GM04504 (cell line): ENCODE measurements around the gene PARD3B.

Experiments used
- DNase-seq: peaks from one replicate; pipeline ENCODE4 v3.0.0-alpha.2; 2012; ENCODE audit warnings: low read depth

The PARD3B gene

DNA sequence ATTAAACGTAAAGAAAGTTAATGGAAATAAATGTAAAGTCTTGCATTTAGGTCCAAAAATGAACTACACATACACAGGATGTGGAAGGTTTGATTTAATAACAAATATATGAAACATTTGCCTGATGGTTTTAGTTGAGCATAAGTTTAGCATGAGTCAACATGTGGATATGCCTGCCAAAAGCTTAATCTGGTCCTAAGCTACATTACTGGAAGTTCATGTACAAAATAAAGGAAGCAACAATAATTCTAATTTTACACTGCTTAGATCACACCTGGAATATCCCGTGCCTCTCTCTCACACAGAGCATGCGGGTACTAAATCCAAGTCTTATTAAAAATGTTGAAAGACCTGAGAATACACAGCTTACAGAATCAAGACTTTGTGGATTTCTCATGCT, 860.5 kb downstream of the PARD3B start:
- DNase-seq, result peak; percentile 59

DNA sequence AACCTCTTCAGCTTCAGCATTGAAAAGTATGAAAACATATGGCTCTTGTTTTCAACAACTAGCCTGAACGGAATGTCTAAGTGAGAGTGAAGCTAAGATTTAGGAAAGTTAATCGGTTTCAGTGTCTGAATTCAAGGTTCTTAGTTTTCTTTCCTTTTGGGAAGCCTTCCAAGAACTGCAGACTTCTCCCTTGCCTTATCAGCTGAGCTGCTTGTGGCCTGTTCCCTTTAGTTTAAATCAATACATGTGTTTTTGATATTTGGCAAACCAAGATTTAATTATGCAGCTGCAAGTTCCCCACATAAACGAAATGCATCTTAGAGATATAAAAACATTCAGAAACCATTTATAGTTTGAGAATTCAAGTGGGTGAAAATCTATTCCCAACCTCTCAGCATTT, 862.7 kb downstream of the PARD3B start:
- peak; percentile 39 for DNase-seq

DNA sequence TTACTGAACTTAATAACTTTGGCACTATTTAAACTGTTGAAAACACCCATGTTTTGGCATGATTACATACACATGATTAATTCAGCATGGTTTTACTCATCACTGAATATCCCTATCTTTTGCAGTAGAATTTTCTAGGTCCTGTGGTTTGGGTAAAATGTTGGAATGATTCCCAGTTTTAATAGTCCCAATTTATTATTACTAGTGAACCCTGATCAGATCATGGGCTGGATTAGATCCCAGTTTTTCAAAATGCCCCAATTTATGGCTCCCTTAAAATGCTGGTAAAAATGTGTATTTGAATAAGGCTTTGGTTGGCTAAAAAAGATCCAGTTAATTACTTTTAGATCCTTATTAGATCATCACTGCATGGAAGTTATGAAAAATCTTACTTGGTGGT, 863.4 kb downstream of the PARD3B start:
- DNase-seq, result no peak

DNA sequence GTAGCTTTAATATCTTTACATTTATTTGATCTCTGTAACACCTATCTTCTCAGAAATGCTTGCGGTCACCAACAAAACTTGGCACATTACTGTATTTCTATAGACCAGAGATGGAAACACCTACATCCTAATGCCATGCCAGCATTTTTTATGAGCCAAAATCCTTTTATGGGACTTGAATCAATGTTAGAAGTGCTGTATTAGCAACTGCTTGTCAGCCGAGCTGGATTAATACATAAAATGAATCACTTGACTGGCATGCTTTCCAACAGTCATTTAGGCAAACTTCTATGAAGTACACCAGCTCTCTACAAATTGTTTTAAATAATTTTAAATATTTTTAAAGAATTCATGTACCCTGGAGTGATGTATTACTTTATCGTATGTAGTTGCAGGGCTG, 864.1 kb downstream of the PARD3B start:
- no peak for DNase-seq

DNA sequence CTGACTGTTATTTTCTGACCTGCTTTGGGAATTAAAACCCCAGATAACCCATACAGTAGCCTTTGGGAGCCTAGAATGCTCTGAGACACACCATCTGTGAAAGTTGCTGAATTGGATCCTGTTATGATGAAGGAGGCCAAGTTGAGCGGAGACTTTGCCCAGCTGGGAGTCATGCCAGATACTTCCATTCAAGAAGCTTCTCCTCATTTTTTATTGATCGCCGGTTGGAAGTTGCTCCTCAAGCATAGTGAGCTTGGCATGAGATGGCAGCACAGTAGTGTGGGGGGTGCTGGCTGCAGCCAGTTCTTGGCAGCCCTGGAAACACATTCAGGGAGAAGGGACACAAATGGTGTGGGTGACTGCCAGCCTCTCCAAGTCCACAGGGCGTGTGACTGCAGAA, 866.3 kb downstream of the PARD3B start:
- no peak for DNase-seq

DNA sequence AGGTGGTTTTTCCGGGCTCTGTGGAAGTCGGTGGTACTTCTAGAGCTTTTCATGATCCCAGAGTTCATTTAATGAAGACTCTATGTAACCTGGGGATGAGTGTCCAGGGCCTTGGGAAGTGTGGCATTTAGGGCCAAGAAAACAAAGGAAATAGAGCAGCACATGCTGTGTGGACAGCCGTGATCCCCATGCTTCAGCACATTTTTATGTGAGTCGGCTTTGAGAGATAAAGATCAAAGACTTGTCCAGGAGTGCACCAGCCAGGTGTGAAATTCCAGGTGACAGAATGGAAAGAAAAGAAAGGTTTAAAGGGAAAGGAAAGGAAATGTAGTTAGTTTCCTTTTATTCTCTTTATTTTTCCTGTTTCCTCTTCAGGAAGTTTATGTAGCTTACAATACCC, 879.1 kb downstream of the PARD3B start:
- DNase-seq, result no peak

DNA sequence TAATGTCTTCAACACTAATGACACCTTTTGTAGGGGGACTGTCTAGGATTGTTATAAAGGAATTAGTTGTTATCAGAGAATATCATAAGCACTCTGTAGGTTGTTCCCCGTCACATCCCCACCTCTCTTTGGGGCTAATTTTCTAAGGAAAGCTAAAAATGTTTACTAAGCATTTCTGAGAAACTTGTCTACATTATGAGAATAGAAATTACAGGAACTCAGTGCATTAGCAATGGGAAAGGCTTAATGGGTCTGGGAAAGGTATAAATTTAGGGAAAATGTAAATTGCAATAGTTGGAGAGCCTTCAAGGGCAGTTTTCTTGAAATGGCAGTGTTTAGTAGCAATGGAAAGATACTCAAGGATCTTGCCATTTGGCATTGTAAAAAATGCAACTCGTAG, 879.8 kb downstream of the PARD3B start:
- DNase-seq, result no peak

DNA sequence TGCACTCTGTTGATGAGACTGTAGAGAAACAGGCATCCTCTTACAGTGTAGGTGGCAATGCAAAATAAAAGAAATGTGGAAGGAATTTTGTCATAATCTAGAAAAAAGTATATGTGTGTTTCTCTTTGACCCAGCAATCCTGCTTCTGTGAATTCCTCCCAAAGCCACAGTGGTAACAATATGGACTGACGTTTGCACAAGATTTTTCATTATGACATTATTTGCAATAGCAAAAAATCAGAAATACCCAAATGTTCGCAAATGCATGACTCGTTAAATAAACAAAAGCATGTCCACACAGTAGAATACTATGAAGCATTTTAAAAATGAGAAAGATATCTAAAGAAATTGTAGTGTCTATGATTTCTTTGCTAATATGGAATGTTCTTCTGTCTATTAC, 881.8 kb downstream of the PARD3B start:
- DNase-seq, result no peak

DNA sequence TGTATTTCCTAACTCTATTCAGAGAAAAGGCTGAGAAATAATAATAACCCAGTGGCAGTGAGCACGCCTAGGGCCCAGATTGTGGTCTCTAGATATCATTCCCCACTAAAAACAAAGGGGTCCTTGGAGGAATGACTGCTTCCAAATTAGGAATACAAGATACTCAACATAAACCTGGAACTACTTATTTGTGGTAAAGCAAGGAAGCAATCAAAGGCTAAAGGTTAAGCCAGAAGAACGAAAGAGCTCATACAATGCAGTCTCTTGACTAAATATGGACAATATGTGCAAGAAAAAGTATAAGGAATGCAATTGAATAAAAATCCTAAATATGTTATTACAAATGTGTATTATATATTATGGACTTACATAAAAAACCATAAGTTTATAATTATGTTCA, 883.5 kb downstream of the PARD3B start:
- no peak for DNase-seq

DNA sequence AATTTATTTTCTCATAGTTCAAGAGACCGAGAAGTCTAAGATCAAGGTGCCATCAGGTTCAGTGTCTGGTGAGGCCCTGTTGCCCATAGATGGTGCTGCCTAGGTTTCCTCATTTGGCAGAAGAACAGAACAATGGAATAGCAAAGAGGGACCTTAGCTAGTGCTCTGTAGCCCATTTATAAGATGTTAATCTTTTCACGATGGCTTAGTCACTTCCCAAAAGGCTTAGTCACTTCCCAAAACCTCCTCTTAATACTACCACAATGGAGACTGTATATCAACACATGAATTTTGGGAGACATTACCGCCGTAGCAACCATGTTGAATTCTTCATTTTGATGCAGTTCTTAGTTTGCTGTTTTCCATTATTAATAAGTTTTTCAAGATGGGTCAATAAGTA, 890.7 kb downstream of the PARD3B start:
- DNase-seq, result no peak

DNA sequence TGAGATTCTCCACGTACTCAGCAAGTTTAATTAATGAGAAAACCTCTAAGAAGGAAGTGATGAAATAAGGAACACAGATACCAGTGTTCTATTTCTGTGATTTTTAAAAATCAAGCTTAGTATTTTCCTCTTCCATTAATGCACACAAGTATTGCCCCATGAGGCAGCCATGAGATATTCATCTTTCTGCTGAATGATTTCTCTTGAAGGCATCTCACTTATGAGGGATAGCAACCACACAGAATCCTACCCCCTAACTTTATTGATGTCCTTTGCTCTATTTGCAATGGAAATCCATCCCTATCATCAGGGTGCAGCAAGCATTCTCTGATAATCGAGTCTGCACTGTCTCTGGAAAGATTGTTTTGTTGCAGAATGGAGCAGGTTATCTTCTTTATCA, 893.0 kb downstream of the PARD3B start:
- DNase-seq, result no peak

DNA sequence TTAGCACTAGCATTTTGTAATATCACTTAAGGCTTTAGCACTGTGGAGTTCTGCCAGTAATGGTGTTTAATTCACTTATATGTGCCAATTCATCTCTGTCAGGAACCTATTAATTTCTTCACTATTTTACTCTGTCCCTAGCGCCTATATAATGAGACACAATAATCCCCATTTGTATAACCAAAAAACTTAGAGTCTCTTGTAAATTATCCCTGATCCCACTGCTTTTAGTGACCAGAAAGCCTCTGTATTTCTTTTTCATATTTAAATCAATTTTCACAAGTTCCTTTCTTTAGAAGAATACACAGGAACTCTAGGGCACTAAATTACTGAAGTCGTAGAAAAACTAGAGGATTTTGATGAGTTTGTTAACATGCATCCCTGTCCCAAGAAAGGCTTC, 894.3 kb downstream of the PARD3B start:
- no peak for DNase-seq

DNA sequence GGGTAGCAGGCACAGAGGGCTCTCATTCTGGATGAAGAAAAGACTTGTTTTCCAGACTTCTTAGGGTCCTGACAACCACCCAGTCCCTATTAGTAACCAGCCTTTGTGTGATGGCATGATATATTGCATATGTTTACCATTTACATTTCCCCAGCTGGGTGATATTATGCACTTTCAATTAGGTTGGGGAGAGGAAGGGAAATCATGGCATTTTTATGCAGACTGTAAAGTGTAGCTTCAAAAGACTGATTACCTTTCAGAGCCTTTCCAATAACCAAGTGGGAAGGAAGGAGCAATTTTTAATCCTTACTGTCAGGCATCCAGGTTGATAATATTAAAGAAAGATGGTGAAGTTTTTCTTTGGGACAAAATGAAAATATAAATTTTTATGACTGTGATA, 896.2 kb downstream of the PARD3B start:
- no peak for DNase-seq

DNA sequence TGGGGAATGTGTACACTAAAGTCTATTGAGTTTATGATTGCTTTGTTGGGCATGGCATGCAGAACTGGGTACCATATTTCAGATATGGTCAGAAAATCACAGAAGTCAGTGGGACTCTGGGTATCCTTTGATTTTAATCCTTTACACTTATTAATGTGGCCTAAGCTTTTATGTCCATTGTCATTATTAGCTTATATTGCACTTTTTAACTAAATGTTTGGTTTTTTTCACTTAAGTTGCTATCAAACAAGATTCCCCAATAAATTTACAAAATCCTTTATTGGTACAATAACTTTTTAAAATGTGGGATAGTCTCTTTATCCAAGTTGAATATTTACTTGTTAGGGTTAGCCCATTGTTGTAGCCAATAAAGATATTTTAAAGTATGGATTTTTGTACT, 902.9 kb downstream of the PARD3B start:
- no peak for DNase-seq

DNA sequence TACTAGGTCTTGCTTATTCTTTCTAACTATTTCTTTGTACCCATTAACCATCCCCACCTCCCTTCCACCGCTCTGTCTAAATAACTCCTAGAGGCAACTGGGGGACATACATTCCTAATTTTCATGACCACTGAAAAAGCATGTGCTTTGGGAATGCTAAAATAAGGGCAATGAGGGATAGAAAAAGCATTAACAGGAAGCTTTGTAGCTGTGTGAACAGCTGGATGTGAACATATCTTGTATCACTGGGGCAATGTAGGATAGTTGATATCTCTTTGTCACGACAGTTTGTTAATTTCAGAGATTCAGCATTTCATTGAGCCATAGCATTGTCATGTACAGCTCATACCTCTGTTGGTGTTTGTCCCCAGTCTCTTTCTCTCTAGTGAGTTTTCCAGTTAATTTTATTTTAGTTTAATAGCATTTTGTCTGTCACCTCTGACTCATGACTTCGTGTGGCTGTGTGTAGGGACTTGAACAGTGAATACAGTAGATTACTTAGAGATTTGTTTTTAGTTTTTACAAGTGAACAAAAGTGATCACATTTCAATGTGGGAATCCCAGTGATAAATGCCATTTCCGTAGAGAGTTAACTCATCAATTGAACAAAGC, 906.7 kb downstream of the PARD3B start:
- no peak for DNase-seq

DNA sequence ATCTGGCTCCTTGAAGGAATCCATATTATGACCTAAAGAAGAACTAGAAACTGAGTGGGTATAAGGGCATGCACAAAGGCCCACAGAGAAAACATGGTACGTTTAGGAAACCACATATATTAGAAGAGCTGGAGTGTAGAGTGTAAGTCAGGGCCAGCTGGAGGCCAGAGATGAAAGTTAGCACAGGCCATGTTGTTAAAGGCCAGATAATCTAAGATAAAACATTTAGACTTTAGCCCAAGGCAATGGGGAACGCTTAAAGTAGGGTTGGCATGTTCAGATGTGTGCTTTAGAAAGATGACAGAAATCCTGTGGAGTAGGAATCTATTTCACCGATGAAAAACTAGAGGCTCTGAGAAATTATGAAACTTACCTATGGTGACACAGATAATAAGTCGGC, 907.9 kb downstream of the PARD3B start:
- DNase-seq, result no peak

DNA sequence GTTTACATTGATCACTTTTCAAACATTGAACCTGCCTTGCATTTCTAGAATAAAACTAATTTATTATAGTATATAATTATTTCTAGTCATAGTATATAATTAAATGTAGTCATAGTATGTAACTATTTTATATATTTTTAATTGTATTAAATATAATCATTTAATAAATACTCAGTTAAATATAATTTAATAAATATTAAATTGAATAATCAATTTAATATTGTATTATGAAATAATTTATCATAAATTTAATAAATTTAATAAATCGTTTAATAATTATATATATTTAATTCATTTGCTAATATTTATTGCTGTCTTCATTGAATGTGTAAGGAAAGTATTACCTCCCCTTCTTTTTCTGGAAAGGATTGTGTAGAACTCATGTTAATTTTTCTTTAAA, 911.4 kb downstream of the PARD3B start:
- DNase-seq, result no peak

DNA sequence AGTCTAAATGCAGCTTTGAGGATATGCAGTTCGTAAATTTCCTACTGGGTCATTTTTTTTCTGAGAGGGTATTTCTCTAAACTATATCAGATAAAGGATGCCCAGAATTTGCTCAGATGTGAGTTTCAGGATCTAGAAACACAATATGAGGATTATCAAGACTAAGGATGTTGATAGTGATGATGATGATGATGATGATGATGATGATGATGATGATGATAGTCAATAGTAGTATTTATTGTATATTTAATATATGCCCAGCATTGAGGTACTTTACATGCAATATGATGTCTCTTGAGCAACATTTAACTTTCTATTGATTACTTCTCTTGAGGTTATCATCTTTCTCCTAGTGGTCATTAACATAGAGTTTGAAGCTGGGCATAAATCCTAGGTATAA, 914.9 kb downstream of the PARD3B start:
- no peak for DNase-seq

DNA sequence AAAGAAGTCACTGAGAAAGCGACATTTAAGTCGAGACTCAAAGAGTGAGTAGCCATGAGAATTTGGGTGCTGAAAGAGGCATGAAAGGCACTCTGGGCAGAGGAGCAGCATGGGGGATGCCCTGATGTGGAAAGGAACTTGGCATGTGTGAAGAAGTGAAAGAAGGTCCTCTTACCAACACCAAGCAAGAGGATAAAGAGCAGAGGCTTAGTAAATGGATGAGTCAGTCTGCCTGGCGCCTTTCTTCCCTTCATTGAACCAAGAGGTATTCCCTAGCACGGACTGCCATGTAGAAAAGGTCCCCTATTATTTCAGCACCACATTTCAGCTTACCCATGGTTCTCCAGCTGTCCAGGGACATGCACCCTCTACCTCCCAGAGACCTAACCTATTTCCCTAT, 915.9 kb downstream of the PARD3B start:
- DNase-seq, result no peak

DNA sequence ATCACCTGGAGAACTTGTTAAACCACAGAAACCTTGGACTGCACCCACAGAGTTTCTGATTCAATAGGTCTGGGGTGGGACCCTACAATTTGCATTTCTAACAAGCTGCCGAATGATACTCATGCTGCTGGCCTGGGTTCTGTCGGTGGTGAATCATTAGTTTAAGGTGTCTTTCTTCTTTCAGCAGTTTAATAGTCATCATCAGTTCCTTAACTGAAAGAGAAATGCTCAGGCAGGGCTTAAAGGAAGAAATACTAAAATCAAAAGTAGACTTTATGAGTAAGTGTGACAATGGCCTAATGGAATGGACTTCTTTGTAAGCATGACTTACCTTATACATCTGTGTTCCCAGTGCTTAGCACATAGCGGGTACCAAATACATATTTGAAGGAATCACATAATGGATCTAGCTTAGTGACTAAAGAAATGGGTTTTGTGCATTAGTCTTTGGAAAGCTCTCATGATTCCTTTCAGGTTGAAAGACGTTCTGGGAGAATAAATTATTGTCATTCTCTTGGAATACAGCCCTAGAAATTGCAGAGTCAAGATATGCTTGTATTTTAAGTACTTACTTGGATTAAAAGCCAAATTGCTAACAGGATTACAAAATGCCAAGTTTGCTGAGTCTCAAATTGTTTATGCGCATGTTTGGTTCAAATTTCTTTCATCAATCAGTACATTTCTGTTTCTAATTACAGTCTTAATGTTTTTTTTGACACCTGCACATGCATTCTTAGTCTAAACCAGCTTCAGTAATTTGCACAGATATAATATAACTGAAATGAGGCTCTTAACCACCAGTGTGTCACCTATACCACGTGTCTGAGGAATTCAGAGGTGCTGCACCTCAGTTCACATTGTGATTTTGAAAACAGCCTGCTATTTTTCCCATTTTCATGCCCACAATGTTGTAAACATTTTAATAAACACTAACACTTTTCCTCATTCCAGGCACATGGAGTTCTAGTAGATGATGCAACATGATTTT, 916.7 kb downstream of the PARD3B start:
- DNase-seq, result no peak

DNA sequence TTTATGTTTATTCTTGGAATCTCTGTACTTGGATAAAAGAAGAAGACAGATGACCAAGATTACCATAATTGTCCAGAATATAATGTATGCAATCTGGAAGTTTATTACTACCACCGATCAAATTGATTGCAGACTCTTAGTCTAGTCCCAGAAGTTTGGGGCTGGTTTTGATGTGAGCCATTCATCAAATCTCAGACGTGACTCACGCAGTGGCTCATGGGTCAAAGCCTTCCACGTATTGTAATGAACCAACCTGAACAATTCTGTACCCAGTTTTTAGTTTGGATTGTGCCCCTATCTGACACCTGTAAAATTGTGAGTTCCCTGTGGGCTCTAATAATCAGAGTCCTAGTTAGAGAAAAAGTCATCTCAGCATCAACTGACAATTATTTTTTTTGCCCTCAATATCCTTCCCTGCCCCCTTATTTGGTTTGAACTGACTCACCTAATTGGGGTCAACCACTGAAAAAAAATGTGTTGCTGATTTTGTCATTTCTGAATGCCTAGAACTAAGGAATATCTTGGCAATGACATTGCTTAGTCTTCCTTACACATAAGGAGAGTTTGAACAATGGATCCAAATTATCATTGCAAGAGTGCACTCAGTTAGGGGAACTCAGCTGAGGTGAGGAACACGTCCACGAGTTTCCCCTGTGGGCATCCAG, 917.5 kb downstream of the PARD3B start:
- DNase-seq, result no peak

DNA sequence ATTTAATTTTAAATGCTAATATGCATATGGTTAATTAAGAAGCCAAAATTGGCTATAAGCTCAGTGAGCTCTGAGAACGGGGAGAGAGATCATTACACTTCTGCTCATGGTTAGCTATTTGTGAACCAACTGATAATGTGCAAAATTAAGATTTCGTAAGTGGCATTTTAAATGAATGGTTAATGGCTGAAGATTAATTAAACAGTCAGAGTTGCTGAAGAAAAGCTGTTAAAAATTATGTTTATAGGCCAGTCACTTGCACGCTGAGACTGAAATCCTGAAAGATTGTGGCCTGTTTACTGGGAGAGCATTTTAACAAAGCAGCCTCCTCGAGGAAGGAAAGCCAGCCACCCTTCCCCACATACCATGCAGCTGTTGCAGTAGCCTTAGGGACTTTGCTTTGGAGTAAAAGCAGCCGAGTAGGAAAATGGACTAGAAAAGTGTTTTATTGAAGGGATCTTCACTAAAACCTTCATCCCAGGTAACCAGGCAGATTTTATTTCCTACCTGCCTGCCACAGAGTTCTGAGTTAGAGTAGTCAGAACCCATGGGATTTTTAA, 918.3 kb downstream of the PARD3B start:
- DNase-seq, result no peak

DNA sequence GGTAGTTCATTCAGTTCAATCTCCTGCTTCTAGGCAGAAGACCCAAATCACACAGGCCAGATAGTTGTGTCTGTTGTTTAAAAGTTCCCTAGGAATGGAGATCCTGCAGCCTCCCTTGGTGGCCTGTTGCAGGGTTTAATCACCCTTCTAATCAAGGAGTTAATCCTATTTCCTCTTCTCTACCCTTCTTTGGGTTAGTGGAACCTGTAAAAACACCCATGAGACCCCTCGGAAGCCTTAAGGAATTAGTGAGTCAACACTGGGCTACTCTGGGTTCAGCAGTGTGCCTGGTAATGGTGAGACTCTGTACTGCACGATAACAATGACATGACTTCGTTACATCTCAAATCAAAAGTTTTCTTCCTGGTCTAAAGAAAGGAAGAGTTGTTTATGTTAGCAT, 919.4 kb downstream of the PARD3B start:
- no peak for DNase-seq
